ACC112 (cell line): ENCODE data around the gene GRIFIN.

ENCODE experiments used
- H2AFZ ChIP-seq: fragments of 200-600 bp; sonication (generic); one replicate; pipeline ENCODE4 v1.6.0; 2017; ENCODE audit warnings: antibody characterized with exemption, low read length; ENCODE audit not compliant: unreplicated experiment
- H3K27ac ChIP-seq: fragments of 200-600 bp; sonication (generic); 2 replicates; pipeline ENCODE4 v1.5.1; 2014; ENCODE audit warnings: low read depth, mild to moderate bottlenecking, antibody characterized with exemption, low read length, moderate library complexity
- H3K27me3 ChIP-seq: fragments of 200-600 bp; sonication (generic); 2 replicates; pipeline ENCODE4 v1.6.1; 2014; ENCODE audit warnings: mild to moderate bottlenecking, antibody characterized with exemption, low read length, moderate library complexity, mixed read lengths; ENCODE audit not compliant: insufficient read depth
- H3K36me3 ChIP-seq: fragments of 200-600 bp; sonication (generic); 2 replicates; pipeline ENCODE4 v1.6.1; 2016; ENCODE audit warnings: mild to moderate bottlenecking, antibody characterized with exemption, low read length, moderate library complexity, mixed read lengths; ENCODE audit not compliant: insufficient read depth
- H3K4me1 ChIP-seq: fragments of 200-600 bp; sonication (generic); one replicate; pipeline ENCODE4 v1.6.1; 2016; ENCODE audit warnings: low read length, mixed read lengths; ENCODE audit not compliant: insufficient read depth, unreplicated experiment, control insufficient read depth
- H3K4me3 ChIP-seq: fragments of 200-600 bp; sonication (generic); 2 replicates; pipeline ENCODE4 v1.5.1; 2014; ENCODE audit warnings: mild to moderate bottlenecking, low read depth, low read length
- H3K79me2 ChIP-seq: fragments of 200-600 bp; sonication (generic); one replicate; pipeline ENCODE4 v1.6.0; 2016; ENCODE audit warnings: low read length; ENCODE audit not compliant: control insufficient read depth, unreplicated experiment, insufficient read depth

GRIFIN gene

DNA sequence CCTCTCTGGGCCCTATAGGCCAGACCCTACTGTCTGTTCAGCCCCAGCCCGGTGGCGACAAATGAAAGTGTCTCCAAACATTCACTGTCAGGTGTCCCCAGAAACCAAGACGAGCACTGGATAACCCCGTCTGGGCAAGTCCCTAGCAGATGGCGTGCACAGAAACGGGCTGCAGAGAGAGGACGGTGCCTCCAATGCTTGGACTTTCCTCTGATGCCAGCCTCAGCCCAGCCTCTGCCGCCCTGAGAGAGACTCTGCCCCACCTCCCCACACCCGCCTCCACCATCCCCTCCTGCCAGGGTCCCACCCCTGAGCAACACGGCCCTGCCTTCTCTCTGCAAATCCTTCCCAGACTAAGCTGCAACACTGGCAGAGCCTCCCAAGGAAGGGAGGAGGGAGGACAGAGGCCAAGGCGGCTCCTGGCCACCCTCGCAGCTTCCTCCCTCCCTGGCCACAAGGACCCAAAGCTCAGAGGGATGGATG lies 36.0 kb upstream of the GRIFIN start:
- H3K4me1 ChIP-seq = peaks cover 13% of the 10 kb centered on the region
- H3K79me2 ChIP-seq = no peaks in the 10 kb centered on the region
- H3K27me3 ChIP-seq = no peaks in the 10 kb centered on the region
- no peak overlapping the region for H3K4me3 ChIP-seq
- H3K36me3 ChIP-seq = no peaks in the 10 kb centered on the region
- no peak overlapping the region for H3K27ac ChIP-seq
- H2AFZ ChIP-seq = no peak overlapping the region

DNA sequence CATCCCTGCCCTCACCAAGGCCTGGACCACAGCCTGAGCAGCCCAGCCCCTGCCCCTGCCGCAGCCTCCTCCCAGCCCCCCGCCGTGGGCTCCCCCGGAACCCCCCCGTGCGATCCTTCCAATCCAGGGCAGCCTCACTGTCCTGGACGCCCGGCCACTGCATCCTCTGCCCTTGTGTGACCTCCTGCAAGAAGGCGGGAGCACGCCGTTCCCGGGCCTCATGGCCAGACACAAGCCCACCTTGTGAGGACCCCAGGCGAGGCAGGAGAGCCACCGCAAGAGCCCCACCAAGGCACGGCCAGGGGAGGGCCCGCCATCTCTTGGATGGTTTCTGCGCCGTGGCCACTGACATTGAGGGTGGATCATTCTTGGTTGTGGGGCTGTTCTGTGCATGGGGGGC lies 35.6 kb upstream of the GRIFIN start:
- peaks cover 9% of the 10 kb centered on the region for H3K4me1 ChIP-seq
- H3K27me3 ChIP-seq = no peaks in the 10 kb centered on the region
- H3K79me2 ChIP-seq = no peaks in the 10 kb centered on the region
- no peak overlapping the region for H2AFZ ChIP-seq
- no peak overlapping the region for H3K4me3 ChIP-seq
- no peak overlapping the region for H3K27ac ChIP-seq
- no peaks in the 10 kb centered on the region for H3K36me3 ChIP-seq

DNA sequence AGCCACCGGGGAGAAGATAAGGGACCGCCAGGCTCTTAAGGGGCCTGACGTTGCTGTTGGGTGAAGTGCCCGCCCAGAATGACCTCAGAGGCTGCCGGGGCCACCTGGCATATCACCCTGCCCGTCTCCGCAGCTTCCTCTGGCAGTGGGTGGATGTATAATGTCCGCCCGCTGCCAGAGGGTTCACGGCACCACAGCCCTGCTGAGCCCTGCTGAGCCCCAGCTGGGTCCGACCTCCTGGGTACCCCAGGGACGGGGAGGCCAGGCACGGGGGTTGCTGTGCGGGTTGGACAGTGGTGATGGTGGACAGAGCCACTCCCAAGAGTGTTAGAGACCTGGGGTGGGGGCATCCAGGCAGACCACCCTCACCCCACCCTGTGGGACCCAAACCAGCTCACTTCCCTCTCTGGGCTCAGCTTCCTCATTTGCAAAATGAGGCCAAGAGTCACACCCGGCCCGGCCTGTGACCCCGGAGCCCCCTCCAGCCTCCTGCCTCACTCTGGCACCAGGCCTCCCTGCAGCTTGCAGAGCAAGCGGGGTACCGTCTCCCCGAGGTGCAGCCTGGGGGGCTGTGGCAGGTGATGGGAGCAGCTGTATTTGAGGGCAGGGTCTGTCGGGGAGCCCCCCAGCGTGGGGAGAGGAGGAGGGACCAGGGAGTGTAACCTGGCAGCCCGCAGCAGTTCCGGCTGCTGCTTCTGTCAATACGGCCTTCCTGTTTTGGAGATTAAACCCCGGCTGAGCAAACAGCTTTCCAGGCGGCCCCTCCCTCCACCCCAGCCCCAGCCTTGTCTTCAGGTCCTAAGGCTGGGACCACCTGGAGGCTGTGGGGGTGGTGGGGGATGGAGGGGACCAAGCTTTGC lies 34.9 kb upstream of the GRIFIN start:
- no peaks in the 10 kb centered on the region for H3K36me3 ChIP-seq
- H3K4me1 ChIP-seq = peaks cover 3% of the 10 kb centered on the region
- no peaks in the 10 kb centered on the region for H3K27me3 ChIP-seq
- H3K79me2 ChIP-seq = no peaks in the 10 kb centered on the region
- no peak overlapping the region for H2AFZ ChIP-seq
- no peak overlapping the region for H3K4me3 ChIP-seq
- no peak overlapping the region for H3K27ac ChIP-seq

DNA sequence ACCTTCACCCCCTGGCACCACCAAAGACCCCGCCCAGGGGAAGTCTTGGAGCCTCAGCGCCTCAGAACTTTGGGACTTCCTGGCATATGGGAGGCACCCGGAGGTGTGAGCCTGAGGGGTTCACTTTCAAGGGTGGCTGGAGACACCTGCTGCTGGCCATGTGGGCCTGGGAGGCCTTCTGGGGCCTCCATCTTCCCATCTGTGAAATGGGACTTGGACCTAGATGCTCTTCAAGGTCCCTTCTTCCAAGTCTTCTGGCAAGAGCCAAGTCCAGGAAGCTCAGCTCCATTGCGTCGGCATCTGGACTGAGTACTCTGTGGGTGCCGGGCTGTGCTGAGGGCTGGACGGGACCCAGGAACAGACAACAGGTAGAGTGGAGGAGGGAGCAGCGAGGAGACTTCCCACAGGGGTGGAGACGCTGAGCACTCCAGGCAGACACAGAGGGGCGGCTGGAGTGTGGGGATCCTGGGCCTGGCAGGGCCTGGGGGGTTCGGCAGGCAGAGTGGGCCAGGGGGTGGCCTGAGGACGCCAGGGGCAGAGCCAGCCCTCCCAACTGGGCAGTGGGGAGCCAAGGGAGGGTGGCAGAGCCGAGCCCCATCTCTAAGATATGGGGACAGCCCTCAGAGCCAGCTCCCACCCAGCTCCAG lies 34.1 kb upstream of the GRIFIN start:
- Histone ChIP-seq H3K27me3 (no peaks in the 10 kb centered on the region), H3K4me3 (no peak overlapping the region), H3K27ac (no peak overlapping the region), H3K79me2 (no peaks in the 10 kb centered on the region), H3K4me1 (no peaks in the 10 kb centered on the region), H3K36me3 (no peaks in the 10 kb centered on the region), H2AFZ (no peak overlapping the region)

DNA sequence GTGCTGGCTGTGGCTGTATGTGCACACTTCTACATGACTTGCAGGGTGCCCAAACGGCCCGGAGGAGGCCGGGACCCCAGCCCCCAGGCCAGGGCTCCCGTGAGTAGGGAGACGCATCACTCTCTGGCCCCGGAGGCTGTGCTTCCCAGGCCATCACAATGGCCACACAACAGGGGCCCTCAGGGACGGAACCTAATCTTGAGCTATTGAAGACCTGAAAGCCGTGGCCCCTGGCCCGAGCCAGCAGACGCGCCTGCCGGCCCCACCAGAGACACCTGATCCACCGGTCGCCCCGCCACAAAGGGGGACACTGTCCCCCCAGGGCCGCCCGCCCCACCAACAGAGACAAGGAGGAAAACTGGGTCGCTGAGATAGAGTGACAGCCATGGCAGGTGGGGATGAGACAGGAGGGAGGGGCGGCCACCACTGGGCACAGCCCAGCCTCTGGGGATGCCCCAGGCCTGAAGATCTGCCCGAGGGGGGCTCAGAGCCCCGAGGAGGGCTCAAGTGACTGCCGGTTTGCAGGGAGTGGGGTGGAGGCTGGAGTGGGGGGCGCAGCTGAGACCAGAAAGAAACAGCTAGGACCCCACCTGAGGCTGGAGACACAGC lies 33.2 kb upstream of the GRIFIN start:
- Histone ChIP-seq H2AFZ (no peak overlapping the region), H3K36me3 (no peaks in the 10 kb centered on the region), H3K4me3 (no peak overlapping the region), H3K79me2 (no peaks in the 10 kb centered on the region), H3K4me1 (no peaks in the 10 kb centered on the region), H3K27me3 (no peaks in the 10 kb centered on the region), H3K27ac (no peak overlapping the region)

DNA sequence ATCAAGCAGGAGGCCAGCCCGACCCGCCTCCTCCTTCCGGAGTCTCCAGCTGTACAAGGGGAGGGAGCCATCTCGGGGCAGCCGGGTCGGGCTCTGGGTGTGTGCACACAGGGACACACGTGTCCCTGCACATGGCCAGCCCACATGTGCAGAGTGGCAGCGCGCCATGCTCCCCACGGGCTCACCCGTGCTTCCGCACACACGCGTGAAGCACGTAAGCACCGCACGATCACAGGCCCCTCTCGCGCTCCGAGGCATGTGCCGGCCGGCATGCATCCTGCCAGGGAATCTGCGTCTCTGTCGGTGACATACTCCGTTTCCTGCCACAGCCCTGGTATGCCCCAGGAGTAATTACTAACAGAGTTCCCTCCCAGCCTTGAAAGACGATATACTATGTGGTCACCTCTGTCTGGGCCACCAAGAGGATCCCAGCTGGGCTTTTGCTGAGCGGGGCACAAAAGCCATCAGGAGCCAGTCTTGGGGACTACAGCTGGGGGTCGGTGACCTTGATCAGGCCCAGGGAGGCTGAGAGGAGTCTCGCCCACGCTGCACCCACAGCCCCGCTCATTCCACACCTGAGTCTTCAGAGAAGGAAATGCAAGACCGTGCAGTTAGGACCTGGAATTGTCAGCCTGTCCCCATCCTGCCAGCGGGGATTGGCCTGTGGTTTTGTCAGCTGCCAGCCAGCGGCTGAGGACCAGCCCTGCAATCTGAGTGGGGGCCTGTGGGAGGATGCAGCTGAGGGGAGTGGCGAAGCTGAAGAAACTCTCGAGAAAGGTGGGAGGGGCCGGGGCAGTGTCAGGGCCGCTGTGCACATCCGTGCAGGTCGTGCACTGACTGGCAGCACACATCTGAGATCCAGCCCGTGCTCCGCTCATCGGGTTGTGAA lies 32.4 kb upstream of the GRIFIN start:
- no peaks in the 10 kb centered on the region for H3K27me3 ChIP-seq
- no peaks in the 10 kb centered on the region for H3K36me3 ChIP-seq
- H3K79me2 ChIP-seq = no peaks in the 10 kb centered on the region
- H2AFZ ChIP-seq = no peak overlapping the region
- H3K4me3 ChIP-seq = no peak overlapping the region
- H3K27ac ChIP-seq = no peak overlapping the region
- no peaks in the 10 kb centered on the region for H3K4me1 ChIP-seq

DNA sequence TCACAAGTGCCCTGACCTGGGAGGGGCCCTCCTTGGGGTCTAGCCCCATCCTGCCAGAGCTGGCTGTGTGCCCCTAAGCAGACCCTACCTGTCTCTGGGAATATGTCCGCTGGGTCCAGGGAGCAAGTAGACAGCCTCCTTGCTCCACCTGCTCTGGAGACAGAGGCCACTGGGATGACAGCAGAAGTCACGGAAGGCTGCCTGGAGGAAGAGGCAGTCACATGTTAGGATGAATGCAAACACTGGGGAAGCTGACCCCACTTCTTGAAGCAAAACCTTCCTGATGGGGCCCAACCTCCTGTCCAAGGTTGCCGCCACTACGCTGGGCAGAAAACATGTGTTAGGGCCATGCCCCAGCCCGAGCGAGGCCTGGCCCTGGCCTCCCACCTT lies 31.7 kb upstream of the GRIFIN start:
- Histone ChIP-seq H3K4me3 (no peak overlapping the region), H3K4me1 (peaks cover 6% of the 10 kb centered on the region), H3K27ac (no peak overlapping the region), H3K36me3 (no peaks in the 10 kb centered on the region), H2AFZ (no peak overlapping the region), H3K27me3 (no peaks in the 10 kb centered on the region), H3K79me2 (no peaks in the 10 kb centered on the region)

DNA sequence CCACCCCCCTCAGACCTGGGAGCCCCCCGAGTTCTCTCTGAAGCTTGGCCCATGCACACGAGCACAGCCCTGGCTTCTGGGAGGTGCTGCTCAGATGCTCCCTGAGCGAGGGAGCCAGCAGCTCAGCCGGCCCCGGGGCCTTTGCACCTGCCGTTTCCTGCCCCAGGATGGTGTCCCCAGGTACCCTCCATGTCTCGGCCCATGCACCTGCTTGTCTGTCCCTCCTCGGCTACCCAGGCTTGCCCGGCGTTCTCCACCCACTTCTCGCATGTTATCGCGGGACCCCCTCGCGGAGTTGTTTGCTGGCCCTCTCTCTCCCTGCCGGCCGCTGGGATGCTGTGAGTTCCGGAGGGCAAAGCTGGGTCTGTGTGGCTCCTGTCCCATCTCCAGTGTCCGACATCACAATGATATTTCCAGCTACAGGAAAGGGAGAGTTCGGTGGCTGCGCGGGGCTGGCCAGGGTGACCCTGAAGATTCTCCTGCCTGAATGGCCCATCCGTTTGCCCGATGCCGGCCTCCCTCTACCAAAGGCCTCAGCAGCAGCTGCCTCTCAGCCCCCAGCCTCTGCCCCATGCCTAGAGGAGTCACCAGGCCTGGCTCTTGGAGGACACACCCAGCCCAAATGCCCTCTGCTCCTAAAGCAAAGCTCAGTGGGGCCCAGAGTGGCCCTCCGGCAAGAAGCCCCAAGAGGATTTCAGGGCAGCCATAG lies 31.2 kb upstream of the GRIFIN start:
- no peaks in the 10 kb centered on the region for H3K36me3 ChIP-seq
- H3K4me3 ChIP-seq = no peak overlapping the region
- H3K27ac ChIP-seq = no peak overlapping the region
- H2AFZ ChIP-seq = no peak overlapping the region
- no peaks in the 10 kb centered on the region for H3K27me3 ChIP-seq
- H3K79me2 ChIP-seq = no peaks in the 10 kb centered on the region
- H3K4me1 ChIP-seq = peaks cover 8% of the 10 kb centered on the region

DNA sequence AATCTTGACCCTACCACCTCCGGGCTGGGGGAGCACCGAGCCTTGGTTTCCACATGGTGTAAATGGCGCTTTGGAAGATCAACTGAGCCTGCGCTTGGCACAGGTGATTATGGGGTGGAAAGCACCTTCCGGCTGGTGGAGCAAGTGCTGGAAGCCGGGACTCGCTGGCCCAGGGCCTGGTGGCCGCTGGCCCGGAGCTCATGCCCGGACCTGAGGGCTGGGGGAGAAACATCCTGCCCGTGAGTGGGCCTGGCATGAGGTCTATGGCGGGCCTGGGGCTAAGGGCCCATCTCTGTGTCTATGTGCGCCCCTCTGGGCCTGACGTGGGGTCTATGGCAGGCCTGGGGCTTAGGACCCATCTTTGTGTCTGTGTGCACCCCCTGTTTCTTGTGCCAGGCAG lies 29.2 kb upstream of the GRIFIN start:
- H3K4me3 ChIP-seq = no peak overlapping the region
- peaks cover 8% of the 10 kb centered on the region for H3K4me1 ChIP-seq
- no peaks in the 10 kb centered on the region for H3K36me3 ChIP-seq
- no peaks in the 10 kb centered on the region for H3K27me3 ChIP-seq
- no peak overlapping the region for H3K27ac ChIP-seq
- H3K79me2 ChIP-seq = no peaks in the 10 kb centered on the region
- no peak overlapping the region for H2AFZ ChIP-seq

DNA sequence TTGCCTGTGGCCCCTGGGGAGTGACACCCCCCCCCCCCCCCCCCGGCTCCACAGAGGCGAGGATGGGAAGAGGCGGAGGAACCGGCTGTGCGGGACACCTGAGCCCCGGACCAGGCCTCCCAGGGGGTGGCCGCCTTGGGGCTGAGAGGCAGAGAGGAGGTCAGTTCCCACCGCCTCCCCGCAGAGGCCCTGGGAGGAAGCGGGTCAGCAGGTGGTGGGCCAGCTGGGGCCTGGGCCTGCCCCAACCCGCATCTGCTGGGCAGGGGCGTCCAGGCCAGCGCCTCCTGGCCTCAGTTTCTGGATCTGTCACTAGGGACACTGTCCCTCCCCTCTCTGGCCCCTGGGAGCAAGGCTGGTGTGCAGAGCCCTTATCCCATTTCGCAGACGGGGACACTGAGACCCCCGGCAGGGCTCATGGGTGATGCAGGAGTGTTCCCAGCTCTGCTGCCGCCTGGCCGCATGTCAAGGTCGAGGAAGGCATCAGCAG lies 28.7 kb upstream of the GRIFIN start:
- H3K4me1 ChIP-seq = peaks cover 8% of the 10 kb centered on the region
- H3K36me3 ChIP-seq = no peaks in the 10 kb centered on the region
- no peak overlapping the region for H3K4me3 ChIP-seq
- H3K79me2 ChIP-seq = no peaks in the 10 kb centered on the region
- no peak overlapping the region for H2AFZ ChIP-seq
- no peaks in the 10 kb centered on the region for H3K27me3 ChIP-seq
- no peak overlapping the region for H3K27ac ChIP-seq
